HG03520 (cell line): Measurements from ENCODE around the gene COL11A2.
A peak's percentile ranks its signal among the peaks of the same experiment; 100 is the strongest.

Experiments used
- ATAC-seq: cut with Tn5 transposase; IDR thresholded peaks from one replicate; pipeline ENCODE4 v1.9.1; 2021; ENCODE audit warnings: mild to moderate bottlenecking, moderate library complexity; ENCODE audit not compliant: unreplicated experiment

The COL11A2 gene

GRCh38 chr6:33206864-33207551 lies 14.7 kb upstream of the COL11A2 start:
- ATAC-seq: no peak

DNA sequence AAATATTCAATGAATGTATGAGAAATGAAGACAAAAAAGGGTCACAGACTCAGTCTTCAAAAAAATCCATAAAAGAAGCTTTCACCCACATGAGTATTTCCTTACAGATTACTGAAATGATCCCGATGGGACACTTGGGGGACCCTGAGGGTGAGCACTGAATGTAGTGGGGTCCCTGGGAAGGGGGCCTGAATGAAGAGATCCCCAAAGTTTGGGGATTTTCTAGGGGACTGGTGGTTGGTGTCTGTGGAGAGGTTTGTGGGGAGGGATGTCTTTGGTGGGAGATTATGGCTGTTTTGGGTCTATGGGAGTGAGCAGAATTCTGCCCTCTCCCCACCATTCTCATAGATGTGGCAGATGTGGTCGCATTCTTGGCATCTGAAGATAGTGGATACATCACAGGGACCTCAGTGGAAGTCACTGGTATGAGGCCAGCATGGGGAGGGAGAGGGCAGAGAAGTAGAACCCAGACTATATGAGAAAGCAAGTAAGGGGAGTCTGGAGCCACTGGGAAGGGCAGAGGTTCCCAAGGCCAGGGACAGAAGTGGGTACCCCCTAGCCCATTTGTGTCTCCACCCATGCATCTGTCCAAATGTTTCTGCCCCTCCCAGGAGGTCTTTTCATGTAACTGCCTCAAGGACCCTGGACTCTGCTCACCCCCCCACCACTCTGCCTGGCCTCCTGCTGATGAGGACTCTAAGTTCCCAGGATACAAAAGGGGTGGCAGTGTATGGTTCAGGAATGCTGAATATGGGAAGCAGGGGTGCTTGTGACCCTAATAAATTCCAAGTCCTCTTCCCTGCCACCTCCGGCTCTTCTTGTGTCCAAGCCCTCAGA lies 14.0 kb upstream of the COL11A2 start:
- ATAC-seq: no peak

GRCh38 chr6:33205191-33206026 lies 13.1 kb upstream of the COL11A2 start:
- ATAC-seq: no peak

- ATAC-seq: peak; percentile 39
Measured at GRCh38 chr6:33204415-33205190, 12.3 kb upstream of the COL11A2 start, which contains the start of gene HSD17B8. TSS of gene HSD17B8 (plus strand) at chr6:33204655. CDS start at chr6:33204669, 14 bp downstream.

GRCh38 chr6:33204165-33204414 lies 11.8 kb upstream of the COL11A2 start:
- no peak for ATAC-seq

- no peak for ATAC-seq
Measured at GRCh38 chr6:33203443-33204164, 11.3 kb upstream of the COL11A2 start.

DNA sequence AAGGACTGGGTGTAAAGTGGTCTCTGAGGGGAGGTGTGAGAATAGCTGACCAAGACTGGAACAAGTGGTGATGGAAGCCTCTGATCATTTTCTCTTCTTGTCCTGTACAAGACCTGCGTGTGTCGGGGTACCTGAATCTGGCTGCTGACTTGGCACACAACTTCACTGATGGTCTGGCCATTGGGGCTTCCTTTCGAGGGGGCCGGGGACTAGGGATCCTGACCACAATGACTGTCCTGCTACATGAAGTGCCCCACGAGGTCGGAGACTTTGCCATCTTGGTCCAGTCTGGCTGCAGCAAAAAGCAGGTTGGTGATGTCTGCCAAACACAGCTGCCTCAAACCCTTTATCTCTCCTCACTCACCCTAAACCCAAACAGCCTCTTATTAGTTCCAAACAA lies 10.5 kb upstream of the COL11A2 start:
- no peak for ATAC-seq

DNA sequence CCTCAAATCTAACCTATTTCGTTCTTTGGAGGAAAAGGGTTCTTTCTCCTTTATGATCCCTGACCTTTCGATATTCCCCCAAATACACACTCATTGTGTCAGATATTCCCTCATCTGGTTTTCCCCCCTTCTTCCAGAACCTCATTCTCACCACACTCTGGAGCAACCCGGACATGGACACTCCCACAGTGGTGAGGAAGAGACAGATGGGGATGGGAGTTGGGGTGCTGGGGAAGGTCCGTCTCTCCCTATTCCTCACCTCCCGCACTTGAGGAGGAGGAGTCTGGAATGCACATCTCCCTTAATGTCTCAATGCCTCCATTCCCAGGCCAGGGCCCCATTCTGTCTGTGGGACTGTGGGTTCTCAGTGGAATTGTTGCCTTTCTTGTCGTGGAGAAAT lies 9.7 kb upstream of the COL11A2 start:
- ATAC-seq: no peak

DNA sequence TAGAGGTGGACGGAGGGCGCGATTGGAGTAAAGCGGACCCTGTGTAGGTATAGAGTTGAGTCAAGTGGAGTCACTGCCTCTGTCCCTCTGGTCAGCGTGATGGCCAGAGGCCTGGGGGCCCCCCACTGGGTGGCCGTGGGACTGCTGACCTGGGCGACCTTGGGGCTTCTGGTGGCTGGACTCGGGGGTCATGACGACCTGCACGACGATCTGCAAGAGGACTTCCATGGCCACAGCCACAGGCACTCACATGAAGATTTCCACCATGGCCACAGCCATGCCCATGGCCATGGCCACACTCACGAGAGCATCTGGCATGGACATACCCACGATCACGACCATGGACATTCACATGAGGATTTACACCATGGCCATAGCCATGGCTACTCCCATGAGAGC lies 8.9 kb upstream of the COL11A2 start:
- no peak for ATAC-seq

- ATAC-seq: peak; percentile 46
Measured at GRCh38 chr6:33200219-33201146, 8.2 kb upstream of the COL11A2 start, which contains the start of the genes RXRB and SLC39A7. TSS of gene RXRB (minus strand) at chr6:33200665. CDS start at chr6:33200476, 189 bp downstream. TSS of gene SLC39A7 (plus strand) at chr6:33200867. CDS start at chr6:33201246, 379 bp downstream.

GRCh38 chr6:33199687-33200218 lies 7.5 kb upstream of the COL11A2 start:
- peak; percentile 2 for ATAC-seq

- ATAC-seq: no peak
Measured at GRCh38 chr6:33198853-33199436, 6.7 kb upstream of the COL11A2 start.

DNA sequence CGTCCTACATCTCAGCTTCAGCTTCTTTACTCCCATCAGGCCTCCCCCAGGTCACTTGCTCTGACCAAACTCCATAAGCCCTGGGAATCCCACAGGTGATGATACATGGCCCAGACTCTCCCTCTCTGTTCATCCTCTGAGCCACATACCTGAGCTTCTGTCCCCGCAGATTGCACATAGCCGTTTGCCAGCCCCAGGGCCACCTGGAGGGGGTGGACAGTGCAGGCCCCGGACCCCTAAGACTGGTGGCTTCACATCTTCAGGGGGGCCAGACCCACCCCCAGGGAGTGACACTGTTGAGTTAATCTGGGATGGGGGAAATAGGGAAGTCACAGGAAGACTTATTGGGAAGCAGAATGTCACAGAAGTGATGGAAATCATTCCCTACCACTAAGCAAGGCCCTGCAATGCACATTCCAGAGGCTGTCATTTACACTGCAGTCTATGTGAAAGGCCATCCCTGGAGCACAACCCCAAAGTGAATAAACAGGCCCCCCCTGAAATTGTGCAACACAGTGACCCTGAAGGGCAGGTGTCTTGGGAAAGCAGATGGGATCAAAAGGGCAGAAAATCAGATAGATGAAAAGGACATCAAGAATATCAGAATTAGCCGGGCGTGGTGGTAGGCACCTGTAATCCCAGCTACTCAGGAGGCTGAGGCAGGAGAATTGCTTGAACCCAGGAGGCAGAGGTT lies 6.0 kb upstream of the COL11A2 start:
- ATAC-seq: no peak

- ATAC-seq: no peak
Measured at GRCh38 chr6:33197431-33198048, 5.3 kb upstream of the COL11A2 start.

- ATAC-seq: no peak
Measured at GRCh38 chr6:33195304-33196165, 3.3 kb upstream of the COL11A2 start.

GRCh38 chr6:33194431-33194979 lies 2.2 kb upstream of the COL11A2 start:
- no peak for ATAC-seq
